Cardiac muscle cell (in vitro differentiated cells and primary cell): ENCODE measurements around the gene THAP10. TPM values are rescaled to one million over a fixed set of nuclear protein-coding genes. Genes with fewer than 3 reads are reported as not detected.

ENCODE experiments used
- DNase-seq, 2 donors: peaks; one replicate each; pipeline versions ENCODE4 v3.0.0 to v3.0.0-alpha.2; 2010 to 2017; ENCODE audit warnings: low read depth in 1 of 2, low spot score in 1 of 2
- H3K27ac ChIP-seq: fragments of 200-600 bp; sonication (generic); 2 replicates; pipeline ENCODE4 v1.5.1; 2016
- H3K27me3 ChIP-seq: fragments of 200-600 bp; sonication (generic); 2 replicates; pipeline ENCODE4 v1.6.0; 2016; ENCODE audit warnings: control low read depth
- H3K36me3 ChIP-seq: fragments of 200-600 bp; sonication (generic); 2 replicates; pipeline ENCODE4 v1.5.1; 2016; ENCODE audit warnings: control low read depth
- H3K4me1 ChIP-seq: fragments of 200-600 bp; sonication (generic); 2 replicates; pipeline ENCODE4 v1.8.1; 2017; ENCODE audit warnings: low read depth, mild to moderate bottlenecking, mixed run types
- H3K4me3 ChIP-seq: fragments of 200-600 bp; sonication (generic); 2 replicates; pipeline ENCODE4 v1.5.1; 2016; ENCODE audit warnings: mild to moderate bottlenecking
- H3K9me3 ChIP-seq: fragments of 200-600 bp; sonication (generic); 2 replicates; pipeline ENCODE4 v1.5.1; 2017; ENCODE audit warnings: low read depth, mild to moderate bottlenecking, control low read depth
- CTCF ChIP-seq: IDR thresholded peaks from 2 replicates; pipeline ENCODE4 v1.5.1; 2012; ENCODE audit warnings: low read depth, mild to moderate bottlenecking, low read length
- polyA plus RNA-seq: library from polyadenylated mRNA; unstranded; fragments of >200 nt; fragmentation: Nextera tagmentation; extraction: Ambion mirVana; gene quantifications from 2 replicates; pipeline ENCODE4 v1.2.1, GENCODE V29; 2016
- total RNA-seq: library from RNA; depleted of rRNA; stranded (reverse); fragments of >200 nt; gene quantifications from 2 replicates; pipeline ENCODE4 v1.2.3, GENCODE V29; 2016

THAP10 gene
- total and polyA plus RNA-seq, 2 experiments from 2014 or later, result 4.6 to 12.1 TPM

GRCh38 chr15:70916531-70916930 is 24.3 kb upstream of the THAP10 start:
- no peaks in the 10 kb centered on the region for H3K36me3 ChIP-seq

GRCh38 chr15:70912187-70912586 is 20.0 kb upstream of the THAP10 start:
- no peaks in the 10 kb centered on the region for H3K9me3 ChIP-seq
- H3K27ac ChIP-seq, result no peak overlapping the region
- no peak overlapping the region for H3K4me3 ChIP-seq
- H3K27me3 ChIP-seq, result no peaks in the 10 kb centered on the region
- H3K36me3 ChIP-seq, result no peaks in the 10 kb centered on the region
- no peak for DNase-seq
- no peak for TF ChIP-seq CTCF
- H3K4me1 ChIP-seq, result peaks cover 10% of the 10 kb centered on the region

More at GRCh38 chr15:70916531-70916930, 24.3 kb upstream of the THAP10 start:
- Histone ChIP-seq H3K27me3 (no peaks in the 10 kb centered on the region), H3K4me3 (no peak overlapping the region), H3K9me3 (no peaks in the 10 kb centered on the region), H3K4me1 (peaks cover 8% of the 10 kb centered on the region), H3K27ac (no peak overlapping the region)
- no peak for DNase-seq
- no peak for TF ChIP-seq CTCF

GRCh38 chr15:70910958-70911357 is 18.7 kb upstream of the THAP10 start:
- DNase-seq, result peak in 1 of 2 donors; percentile 63
- H3K4me1 ChIP-seq, result peaks cover 10% of the 10 kb centered on the region
- H3K27me3 ChIP-seq, result no peaks in the 10 kb centered on the region
- TF ChIP-seq CTCF, result no peak
- no peaks in the 10 kb centered on the region for H3K36me3 ChIP-seq
- H3K9me3 ChIP-seq, result no peaks in the 10 kb centered on the region
- H3K27ac ChIP-seq, result peak overlapping the region; percentile 40
- no peak overlapping the region for H3K4me3 ChIP-seq

GRCh38 chr15:70907784-70908471 is 15.7 kb upstream of the THAP10 start:
- no peak overlapping the region for H3K4me3 ChIP-seq
- DNase-seq, result no peak
- H3K36me3 ChIP-seq, result no peaks in the 10 kb centered on the region

GRCh38 chr15:70906842-70907241 is 14.6 kb upstream of the THAP10 start:
- Histone ChIP-seq H3K4me3 (no peak overlapping the region), H3K36me3 (no peaks in the 10 kb centered on the region), H3K27me3 (no peaks in the 10 kb centered on the region), H3K4me1 (peaks cover 14% of the 10 kb centered on the region), H3K27ac (no peak overlapping the region), H3K9me3 (no peaks in the 10 kb centered on the region)
- TF ChIP-seq CTCF, result no peak
- DNase-seq, result peak in 1 of 2 donors; percentile 40

More at GRCh38 chr15:70907784-70908471, 15.7 kb upstream of the THAP10 start:
- Histone ChIP-seq H3K9me3 (no peaks in the 10 kb centered on the region), H3K4me1 (peaks cover 10% of the 10 kb centered on the region), H3K27ac (no peak overlapping the region), H3K27me3 (no peaks in the 10 kb centered on the region)
- no peak for TF ChIP-seq CTCF
